Stimulated activated CD4-positive, alpha-beta T cell treated with anti-CD3 and anti-CD28 coated beads, Interleukin-4, amount 100 ng/mL, for 48 hours (primary cell): Measurements from ENCODE around the gene TNIP2.

Experiments used
- DNase-seq, 2 donors: peaks; one replicate each; pipeline ENCODE4 v3.0.0-alpha.2; 2020; ENCODE audit warnings: low read depth in 2 of 2

Gene TNIP2

DNA sequence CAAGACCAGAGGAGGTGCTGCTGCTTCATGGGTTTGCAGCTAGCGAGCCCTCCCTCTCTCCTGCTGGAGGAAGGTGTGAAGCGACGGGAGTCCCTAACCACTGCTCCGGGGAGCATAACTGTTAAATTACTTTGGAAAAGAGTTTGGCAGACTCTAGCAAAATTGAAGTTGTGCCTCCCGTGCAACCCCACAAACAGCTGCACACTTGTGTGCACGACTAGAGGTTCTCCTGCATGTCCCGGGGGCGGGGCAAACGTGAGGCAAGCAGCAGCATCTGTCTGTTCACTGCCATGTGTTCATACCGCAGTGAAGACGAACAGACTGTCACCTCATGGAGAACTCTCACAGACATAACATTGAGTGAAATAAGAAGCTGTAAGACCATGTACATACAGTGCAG is 34.5 kb downstream of the TNIP2 start:
- DNase-seq = no peak

GRCh38 chr4:2716236-2716635 is 39.9 kb downstream of the TNIP2 start:
- DNase-seq = no peak

DNA sequence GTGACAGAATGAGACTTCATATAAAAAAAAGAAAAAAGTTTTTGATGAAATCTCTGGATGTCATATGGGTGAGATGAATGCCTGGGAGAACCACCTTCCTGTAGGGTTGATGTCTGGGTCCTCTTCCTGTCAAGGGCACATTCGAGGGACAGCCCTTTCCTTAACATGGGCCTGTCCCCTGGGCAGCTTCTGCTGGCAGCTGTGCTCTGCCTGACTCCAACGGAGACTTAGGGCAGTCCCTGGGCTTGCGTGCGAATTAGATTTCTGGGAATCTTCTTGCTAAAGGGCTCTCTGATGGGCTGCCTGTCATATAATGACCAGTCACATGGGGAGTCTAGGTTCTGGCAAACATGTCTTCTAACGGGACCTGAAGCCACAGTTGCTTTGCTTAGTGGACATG is 40.7 kb downstream of the TNIP2 start:
- no peak for DNase-seq

- no peak for DNase-seq
These were observed 41.2 kb downstream of the TNIP2 start for GRCh38 chr4:2714918-2715317.

DNA sequence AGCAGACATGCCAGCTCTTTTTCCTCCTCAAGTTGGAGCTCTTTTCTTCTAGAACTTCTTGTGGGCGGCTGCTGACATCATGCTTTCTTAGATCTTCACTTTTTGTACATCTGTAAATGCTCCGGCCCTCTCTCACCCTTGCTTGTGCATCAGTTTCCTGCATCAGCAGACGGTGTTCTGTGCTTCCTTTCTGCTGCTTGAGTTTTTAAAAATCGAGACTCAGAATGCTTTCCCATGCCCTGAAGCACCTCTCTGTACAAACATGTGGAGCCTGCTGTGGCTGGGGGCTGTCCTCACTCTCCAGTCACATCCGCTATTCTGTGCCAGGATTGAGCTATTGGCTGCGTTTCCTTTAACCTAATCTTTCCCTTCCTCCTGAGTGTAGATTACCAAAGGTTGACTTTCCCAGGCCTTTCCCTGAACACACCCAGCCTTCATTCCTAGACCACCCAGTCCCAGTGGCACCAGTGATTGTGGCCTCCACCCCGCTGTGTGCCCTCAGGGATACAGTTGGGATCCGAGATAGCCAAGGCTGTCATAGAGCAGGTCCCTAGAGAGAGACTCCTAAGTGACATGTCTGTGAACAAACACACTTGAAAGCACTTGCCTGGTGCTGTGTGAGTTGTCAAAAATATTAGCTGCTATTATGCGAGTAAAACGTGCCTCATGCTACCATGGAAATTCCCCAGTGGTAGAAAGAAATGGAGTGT is 41.9 kb downstream of the TNIP2 start:
- DNase-seq = no peak

GRCh38 chr4:2713337-2713736 is 42.8 kb downstream of the TNIP2 start:
- DNase-seq = no peak

DNA sequence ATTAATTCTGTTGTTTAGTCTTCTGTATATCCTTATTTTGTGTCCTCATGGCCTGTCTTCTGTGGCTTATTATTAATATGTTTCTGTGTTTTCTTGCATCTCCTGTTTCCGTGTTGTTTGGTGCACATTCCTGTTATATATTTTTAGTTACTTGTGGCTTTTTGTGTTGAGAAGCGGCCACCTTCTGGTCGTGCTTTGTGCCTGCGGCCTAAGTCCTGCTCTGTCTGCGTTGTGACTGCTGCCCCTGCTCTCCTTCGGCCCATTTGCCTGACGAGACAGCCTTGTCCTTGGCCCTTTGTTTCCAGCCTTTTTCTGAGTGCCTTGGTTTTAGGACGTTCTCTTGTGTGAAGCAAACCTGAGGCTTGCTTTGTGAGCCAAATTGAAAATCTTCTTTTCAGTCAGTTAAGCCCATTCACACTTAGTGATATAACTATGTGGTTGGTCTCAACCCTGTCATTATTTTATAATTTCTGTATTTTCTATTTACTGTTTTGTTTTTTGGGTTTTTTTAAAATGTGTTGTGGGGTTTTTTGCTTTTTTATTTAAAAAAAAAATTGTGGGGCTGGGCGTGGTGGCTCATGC is 43.8 kb downstream of the TNIP2 start:
- no peak for DNase-seq

DNA sequence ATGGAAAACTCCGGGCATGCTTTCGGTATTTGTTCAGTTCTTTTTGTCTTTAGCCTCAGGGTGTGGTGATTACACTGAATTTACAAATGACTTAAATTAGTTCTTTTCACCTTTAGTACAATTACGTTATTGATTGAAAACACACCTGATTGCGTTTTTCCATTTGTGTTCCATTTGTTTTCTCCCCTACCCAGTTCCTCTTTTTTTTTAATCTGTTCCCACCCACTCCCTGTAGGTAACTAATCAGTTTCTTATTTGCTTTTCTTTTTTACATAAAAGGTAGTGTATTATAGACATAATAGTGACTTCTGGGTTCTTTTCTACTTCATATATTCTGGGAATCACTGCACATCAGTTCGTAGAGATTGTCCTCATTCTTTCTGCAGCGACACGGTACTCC is 53.4 kb downstream of the TNIP2 start:
- no peak for DNase-seq

DNA sequence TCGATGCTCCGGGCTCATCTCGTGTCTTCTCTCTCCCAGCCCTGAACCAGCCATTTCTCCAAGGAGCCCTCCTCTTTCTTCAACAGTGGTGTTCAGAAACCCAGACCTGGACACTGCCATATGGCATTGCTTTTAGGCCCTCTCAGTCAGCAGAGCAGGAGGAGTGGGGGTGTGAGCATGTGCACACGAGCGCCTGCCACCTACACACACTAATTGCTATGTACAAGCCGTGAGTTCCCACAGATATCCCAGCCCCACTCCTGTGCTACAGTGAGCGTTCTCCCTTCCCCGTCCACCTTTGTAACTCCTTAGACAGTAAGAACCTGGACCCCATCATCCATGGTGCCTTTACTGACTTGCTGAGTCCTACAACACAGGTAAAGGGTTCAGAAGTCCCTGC is 53.8 kb downstream of the TNIP2 start:
- no peak for DNase-seq

DNA sequence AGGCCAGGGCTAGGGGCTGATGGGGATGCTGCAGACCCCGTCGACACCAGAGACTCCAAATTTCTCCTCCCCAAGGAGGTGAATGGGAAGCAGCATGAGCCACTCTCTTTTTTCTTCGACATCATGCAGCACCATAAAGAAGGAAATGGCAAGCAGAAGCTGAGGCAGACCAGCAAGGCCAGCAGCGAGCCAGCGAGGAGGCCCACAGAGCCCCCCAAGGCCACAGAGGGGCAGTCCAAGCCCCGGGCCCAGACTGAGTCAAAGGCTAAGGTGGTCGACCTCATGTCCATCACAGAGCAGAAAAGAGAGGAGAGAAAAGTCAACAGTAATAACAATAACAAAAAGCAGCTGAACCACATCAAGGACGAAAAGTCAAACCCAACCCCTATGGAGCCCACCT is 56.1 kb downstream of the TNIP2 start:
- DNase-seq = no peak

DNA sequence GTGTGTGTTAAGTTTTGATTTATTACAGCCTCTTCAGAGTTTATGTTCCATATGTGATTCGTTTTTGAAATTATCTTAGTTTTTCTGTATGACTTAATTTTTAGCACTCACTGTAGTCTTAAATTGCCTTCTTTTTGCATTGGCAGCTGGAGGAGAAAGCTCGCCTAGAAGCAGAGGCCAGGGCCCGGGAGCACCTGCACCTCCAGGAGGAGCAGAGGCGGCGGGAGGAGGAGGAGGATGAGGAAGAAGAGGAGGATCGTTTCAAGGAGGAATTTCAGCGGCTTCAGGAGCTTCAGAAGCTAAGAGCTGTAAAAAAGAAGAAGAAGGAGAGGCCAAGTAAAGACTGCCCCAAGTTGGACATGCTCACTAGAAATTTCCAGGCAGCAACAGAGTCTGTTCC is 56.6 kb downstream of the TNIP2 start:
- no peak for DNase-seq

DNA sequence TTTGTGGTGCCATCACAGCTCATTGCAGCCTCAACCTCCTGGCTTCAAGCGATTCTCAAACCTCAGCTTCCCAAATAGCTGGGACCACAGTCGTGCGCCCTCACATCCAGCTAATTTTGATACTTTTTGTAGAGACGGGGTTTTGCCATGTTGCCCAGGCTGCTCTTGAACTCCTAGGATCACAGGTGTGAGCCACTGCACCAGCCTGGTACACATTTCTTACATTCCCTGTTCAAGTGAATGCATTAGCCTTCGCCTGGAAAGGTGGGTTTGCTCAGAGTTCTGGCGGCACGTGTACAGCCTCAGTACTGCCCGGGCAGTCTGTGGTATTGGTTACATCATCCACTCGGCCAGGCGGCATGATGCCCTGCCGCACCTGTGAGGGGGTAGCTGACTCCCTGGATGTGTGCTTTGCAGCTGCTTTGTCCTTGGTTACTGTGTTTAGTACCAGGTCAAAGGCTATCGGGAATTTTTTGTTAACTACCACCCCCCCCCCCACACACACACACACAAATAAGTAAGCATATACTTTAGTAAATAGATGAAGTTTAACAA is 57.1 kb downstream of the TNIP2 start:
- DNase-seq = no peak

GRCh38 chr4:2698504-2698903 is 57.6 kb downstream of the TNIP2 start:
- DNase-seq = no peak

- no peak for DNase-seq
These were observed 58.1 kb downstream of the TNIP2 start for GRCh38 chr4:2697995-2698414.

GRCh38 chr4:2696423-2696822 is 59.7 kb downstream of the TNIP2 start:
- DNase-seq = no peak

GRCh38 chr4:2695346-2696060 is 60.6 kb downstream of the TNIP2 start:
- DNase-seq = no peak

DNA sequence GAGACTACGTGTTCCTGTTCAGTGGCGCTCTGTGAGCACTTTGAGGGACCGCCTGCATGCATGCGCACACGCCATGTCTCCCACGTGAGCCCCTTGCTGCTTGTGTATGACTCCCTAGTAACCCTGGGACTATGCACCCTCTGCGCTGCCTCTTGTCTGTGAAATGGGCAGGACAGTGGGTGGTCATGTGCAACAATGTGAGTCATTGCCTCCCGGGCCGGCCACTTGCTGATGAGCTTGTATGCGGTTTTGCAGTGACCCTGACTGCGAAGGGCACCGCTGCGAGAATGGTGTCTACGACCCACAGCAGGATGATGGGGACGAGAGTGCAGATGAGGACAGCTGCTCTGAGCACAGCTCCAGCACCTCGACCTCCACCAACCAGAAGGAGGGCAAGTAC is 61.4 kb downstream of the TNIP2 start:
- DNase-seq = no peak

GRCh38 chr4:2691952-2692435 is 64.1 kb downstream of the TNIP2 start:
- no peak for DNase-seq
